ENCODE measurements around the gene ACTRT2.

Gene ACTRT2

DNA sequence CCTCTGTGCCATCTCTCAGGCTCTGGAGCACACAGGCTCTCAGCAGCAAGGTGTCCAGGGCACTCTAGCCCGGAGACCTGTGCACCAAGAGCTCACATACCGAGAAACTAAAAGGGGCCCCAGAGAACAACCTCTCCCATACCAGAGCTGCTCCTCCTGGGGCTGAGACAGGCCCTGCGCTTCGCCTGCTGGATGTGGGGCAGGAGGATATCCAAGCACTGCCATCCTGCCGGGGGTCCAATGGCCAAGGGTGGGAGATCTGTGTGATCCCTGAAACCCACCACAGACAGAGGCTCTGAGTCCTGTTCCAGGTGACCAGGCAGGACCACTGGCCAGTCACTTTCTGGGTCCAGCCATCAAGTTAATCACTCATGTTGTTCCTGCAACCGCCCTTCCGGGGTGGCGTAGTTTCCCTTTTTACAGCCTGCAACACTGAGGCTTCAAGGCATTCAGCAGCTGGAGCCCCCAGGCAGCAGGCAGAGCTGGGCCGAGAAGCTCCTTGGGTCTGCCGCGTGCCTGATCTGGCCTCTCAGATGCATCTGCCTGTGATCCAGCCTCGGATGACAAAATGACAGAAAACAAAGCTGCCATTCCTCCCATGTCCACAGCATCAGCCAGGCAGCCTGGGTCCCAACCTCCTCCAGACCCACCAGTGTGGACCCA is 36.7 kb upstream of the ACTRT2 start:
- DNase-seq, result no peak

DNA sequence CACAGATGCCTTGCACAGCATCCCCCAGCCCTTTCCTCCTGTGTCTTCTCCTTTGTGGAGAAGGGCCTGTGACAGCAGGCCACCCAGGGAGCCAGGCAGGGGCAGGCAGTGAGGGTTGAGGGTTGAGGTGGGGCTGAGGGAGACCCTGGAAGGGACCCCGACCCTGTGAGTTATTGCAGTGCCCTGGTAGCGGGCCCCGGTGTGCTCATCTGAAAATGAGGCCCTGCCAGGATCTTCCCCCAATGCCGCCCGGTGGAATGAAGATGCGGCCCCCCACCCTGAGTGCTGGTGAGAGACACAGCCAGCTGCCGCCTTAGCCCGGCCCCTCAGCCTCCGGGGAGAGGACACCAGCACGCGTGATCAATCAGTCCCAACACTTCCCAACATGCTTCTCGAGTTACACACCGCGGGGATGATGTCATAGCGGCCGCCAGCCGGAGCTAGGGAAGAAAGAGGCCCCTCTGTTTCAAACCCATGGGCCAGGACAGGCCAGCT is 36.2 kb upstream of the ACTRT2 start:
- DNase-seq, result no peak

DNA sequence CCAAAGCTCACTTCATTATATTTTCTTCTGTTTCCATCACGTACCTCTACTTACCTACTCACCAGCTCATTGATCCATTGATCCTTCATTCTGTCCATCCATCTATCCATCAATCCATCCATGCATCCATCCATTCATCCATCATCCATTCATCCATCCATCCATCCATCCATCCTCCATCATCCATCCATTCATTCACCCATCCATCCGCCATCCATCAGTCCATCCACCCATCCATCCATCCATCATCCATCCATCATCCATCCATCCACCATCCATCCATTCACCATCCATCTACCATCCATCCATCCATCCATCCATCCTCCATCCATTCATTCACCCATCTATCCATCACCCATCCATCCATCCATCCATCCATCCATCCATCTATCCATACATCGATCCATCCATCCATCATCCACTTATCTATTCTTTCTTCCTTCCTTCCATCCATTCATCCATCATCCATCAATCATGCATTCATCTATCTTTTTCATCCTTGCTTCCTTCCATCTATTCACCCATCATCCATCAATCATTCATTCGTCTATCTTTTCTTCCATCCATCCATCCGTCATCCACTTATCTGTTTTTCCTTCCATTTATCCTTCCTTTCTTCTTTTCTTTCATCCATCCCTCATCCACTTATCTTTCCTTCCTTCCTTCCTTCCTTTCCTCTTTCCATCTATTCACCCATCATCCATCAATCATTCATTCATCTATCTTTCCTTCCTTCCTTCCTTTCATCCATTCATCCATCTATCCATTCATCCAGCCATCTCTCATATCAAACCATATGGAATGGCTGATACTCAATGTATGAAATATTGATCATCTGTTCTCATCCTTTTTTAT is 35.3 kb upstream of the ACTRT2 start:
- no peak for DNase-seq

DNA sequence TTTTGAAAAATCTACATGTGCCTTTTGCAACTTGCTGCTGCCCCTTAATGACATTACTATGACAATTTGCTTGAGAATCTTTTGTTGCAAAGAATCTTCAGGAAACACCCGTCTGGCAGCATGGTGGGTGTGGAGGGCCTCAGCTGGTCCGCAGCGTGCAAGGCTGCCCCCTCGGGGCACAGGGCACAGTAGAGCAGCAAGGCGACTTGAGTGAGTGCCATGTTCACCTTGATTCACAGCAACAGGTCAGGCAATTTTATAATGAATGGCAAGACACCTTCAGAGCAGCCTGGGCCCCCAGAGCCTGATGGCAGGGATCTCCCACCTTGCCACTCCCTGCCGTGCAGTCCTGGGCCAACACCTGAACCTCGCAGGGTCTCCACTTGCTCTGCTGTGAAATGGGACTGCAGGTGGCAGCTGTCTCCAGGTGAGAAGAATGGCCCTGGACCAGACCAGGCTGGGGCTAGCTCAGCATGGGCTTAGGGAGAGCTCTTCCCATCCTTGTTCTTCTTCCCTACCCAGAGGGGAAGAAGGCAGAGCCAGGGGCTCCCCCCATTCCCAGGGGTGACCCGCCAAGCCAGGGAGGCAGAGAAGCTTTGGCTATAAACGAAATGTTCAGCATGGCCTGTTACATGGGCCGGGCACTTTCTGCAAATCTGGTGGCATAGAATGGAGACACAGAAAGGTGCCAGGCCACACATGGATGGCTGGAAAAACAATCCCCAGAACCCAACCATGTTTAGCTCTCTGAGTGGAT is 34.5 kb upstream of the ACTRT2 start:
- no peak for DNase-seq

DNA sequence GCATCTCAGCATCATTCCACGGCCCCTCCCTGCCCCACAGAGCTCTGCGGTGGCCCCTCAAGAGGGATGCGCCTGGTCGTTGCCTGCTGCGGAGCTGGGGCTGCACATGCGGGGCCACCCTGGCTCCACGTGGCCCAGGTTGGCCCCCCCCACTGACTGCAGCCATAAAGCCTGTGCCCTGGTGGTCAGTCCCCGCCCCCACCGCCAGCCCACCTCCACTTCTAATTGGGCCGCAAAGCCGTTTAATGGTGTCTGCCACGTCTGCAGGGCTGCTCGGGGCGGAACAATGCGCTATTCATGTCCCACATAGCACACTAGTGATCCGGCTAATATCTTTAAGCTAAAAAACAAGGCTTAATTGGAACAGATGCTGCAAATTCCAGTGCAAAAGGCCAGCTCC is 33.5 kb upstream of the ACTRT2 start:
- DNase-seq, result no peak

DNA sequence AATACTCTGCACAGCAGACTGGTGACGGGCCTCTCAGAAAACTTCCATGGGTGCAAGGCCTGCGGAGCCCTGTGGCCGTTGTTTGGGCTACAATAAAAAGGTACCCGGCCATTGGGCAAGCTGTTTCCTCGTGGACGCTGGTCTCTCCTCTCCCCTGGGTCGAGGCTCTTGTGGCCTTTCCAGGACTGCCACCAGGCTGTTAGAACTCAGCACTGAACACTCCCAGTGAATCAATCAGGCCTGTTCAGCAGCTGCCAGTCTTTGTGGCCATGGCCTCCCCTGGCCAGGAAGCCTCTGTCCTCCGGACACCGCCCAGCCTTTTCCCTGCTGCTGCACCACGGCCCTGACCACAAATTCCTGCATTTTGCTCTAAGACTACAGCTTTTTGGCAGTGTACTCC is 33.0 kb upstream of the ACTRT2 start:
- no peak for DNase-seq

DNA sequence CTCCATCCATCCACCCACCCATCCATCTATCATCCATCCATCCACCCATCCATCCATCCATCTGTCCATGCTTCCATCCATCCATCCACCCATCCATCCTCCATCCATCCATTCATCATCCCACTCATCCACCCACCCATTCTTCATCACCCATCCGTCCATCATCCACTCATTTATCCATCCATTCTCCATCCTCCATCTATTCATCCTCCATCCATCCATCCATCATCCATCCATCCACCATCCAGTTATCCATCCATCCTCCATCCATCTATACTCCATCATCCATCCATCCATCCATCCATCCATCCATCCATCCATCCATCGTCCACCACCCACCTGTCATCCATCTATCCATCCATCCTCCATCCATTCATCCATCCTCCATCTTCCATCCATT is 32.1 kb upstream of the ACTRT2 start:
- no peak for DNase-seq

DNA sequence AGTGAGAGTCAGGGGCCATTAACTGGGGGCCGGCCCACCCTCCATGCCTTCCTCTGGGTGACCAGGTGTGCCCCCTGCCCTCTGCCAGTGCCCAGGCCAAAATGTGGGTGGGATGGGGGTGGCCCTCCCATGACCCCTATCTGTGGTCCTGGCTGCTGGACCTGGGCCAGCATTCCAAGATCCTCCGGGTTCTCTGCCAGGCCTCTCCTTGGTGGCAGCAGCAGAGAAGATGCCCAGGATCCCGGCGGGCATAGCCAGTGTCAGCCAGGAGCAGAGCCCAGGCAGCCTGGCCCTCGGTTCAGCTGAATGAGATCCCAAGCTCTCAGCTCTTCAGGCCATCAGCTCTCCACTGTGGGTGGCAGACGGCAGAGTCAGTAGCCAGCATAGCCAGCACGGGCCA is 31.3 kb upstream of the ACTRT2 start:
- DNase-seq, result no peak

DNA sequence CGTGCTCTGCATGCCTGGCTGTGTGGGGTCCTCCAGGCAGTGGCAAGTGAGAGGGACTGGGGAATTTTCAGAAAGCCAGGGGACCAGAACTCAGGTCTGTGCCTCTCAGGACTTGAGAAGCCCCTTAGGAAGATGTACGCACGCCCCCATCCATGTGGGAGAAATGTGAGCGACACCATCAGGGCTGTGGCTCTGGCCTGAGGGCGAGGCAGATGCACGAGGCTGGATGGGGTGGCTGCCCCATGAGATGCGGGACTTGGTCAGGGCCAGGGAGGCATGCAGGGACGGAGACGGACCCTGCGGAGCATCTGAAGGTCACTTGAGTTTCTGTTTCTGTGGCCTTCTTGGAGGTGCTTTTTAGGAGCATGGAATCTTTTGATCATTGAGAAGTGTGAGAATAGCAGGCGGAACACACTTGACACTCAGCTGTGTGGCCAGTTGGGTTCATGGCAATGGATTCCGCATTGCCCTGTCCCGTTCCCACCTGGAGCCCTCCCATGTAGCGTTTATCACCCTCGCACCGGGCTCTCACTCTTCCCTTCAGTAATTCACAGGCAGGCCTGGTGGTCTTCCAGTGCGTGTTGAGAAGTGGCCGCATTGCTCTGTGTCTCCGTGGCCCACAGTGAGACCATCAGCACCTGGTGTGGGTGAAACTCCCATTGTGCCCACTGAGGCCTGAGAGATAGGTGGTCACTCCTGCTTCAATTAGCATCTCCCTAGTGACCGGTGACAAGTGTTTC is 30.7 kb upstream of the ACTRT2 start:
- no peak for DNase-seq

DNA sequence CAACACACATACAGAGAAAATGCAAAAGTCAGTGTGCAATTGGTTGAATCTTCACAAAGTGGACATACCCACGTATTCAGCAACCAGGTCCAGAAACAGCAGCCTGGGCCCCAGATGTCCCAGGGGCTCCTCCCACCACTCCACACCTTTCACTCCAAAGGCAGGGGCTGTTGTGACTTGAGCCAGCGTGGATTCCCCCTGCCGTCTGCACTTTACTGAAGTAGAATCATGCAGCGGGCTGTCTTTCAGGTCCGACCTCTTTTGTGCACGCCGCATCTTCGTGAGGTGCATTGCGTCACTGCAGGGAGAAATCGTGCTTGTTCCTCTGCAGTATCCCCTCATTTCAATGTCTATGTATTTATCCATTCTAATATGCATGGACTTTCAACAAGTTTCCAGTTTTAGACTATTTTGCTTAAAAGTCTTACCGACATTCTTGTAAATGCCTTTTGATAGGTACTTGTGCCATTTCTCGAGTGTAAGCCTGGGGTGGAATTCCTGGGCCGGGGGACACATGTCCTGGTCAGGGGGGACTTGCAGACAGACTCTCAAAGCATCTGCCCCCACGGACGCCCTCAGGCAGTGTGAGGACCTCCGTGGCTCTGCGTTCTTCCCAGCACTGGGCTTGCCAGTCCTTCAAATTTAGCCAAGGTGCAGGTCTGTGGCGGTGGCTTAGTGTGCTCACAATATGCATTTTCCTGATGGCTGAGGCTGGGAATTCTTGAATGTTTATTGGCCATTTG is 29.3 kb upstream of the ACTRT2 start:
- DNase-seq, result no peak

DNA sequence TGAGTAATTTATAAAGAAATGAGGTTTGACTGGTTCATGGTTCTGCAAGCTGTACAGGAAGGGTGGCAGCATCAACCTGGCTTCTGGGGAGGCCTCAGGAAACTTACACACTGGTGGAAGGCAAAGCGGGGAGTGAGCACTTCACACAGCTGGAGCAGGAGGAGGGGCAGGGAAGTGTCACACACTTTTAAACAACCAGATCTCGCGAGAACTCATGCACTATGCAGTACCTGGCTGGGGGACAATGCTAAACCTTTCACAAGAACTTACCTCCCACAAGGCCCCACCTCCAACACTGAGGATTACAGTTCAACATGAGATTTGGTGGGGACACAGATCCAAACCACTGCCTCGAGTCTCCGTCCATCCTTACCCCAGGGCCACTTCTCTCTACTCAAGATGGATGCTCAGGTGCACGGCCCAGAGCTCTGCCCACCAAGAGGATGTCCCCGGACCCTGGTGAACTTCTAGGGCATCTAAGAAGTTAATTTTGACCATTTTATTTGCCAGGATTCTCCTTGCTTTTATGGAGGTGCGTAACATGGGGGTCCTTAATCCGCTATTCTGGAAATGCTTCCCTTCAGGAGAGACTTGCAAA is 22.7 kb upstream of the ACTRT2 start:
- DNase-seq, result no peak

DNA sequence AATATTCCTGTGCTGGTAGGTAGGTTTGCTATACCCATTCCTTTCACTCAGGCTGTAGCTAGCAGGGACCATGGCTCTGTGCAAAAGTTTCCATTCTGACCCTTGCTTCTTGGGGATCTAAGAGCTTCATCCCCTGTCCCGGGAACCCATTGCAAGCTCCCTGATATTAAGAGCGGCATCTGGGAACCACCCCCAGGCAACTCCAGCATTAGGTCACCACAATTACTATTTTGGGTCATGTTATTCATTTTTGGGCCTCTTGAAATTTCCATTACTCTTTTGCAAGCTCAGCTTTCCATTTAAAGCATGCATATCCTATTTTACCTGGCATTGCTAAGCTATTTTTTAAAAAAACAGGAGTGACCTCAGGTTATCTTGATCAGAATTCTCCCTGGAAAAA is 22.1 kb upstream of the ACTRT2 start:
- DNase-seq, result no peak

DNA sequence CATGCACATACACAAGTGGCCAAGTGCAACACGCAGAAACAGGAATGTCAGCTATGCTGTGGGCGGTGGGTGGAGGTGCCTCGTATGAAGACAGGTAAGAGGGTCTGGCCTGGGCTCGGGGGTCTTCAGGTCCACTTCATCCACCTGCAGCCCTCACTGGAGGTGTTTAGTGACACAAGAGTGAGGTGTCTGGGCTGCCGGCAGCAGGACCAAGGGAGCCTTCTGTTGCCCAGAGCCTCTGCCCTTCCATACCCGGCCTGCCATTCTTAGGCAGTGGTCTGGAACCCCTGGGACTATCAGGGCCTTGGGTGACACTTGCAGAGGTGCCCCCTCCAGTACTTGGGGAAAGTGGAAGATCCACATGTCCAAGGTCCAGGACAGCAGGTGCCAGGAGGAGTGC is 21.7 kb upstream of the ACTRT2 start:
- no peak for DNase-seq

DNA sequence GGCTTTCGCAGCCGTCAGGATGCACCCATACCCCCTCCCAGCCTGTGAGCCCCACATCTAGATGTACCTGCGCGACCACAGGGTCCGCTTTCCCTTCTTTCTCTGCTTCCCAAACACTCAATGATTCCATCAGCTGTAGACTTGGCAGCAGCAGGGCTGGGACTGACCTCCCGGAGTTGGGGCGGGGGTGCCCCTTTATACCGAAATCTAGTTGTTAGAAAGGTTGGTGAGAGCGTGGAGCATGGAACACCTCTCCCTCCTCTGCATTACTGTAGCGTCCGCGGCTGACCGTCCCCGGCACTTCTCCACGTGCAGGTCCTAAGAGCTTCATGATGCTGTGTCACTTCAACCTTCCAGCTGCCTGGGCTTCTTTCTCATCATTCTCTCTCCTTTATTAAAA is 21.1 kb upstream of the ACTRT2 start:
- DNase-seq, result no peak

DNA sequence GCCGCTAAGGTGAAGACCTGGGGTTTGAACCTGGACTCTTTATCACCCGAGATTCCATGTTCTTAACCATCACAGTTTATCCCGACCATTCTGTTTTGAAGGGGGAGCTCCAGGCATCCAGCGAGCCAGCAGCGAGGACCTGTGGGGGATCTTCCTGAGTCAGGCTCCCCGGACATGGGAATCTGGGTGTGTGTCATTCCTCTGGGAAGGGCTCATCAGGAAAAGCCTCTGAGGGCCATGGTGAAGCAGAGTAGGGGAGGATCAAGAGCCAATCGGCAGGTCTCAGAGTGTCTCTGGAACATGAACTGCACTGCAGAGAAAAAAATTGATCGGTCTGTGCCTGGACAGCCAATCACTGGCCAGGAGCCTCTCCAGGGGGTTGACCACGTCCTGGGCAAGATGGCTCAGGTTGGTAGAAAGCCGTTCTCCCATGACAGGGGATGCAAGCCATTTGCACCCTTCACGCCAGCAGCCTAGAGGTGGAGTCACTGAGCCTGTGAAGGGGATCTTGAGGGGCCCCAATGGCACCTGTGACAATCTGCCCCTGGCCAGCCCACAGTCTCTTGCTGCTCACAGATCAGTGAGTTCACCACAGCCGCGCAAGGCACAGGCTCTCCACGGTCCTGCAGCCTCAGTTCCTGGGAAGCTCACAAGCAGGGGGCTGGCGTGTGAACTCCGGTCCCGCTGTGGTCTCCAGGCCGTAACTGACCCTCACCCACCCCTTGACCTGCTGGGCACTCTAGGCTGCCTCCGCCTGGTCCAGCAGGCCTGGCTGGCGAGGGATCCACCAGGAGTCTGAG is 20.4 kb upstream of the ACTRT2 start:
- no peak for DNase-seq

DNA sequence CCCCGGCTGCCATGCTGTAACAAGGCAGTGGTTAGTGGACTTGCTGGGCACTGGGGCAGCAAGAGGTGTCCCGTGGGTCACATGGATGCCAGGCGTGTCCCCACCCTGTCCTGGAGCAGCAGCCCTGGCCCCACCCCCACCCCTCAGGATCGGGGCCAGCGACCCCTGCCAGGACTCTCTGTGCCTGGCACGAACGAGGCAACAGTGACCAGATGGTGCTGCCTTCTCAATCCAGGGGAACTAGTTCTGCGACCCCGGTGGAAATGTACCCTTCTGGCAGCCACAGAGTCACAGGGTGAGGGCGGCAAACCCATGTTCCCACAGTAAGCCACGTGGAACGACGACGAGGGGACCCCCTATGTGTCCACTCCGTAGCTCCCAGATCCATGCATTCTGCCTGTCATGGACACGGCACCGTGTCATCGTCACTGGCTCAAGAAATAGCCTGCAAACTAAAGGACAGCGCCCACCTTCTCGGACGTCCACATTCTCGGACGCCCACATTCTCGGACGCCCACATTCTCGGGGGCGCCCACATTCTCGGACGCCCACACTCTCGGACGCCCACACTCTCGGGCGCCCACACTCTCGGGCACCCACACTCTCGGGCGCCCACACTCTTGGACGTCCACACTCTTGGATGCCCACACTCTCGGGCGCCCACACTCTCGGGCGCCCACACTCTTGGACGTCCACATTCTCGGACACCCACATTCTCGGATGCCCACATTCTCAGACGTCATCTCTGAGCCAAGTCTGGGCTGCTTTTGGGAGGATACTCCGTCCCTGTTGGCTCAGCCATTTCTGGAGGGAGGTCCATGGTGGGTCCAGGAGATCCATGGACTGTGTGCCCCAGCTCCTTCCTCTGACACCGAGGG is 19.6 kb upstream of the ACTRT2 start:
- no peak for DNase-seq

DNA sequence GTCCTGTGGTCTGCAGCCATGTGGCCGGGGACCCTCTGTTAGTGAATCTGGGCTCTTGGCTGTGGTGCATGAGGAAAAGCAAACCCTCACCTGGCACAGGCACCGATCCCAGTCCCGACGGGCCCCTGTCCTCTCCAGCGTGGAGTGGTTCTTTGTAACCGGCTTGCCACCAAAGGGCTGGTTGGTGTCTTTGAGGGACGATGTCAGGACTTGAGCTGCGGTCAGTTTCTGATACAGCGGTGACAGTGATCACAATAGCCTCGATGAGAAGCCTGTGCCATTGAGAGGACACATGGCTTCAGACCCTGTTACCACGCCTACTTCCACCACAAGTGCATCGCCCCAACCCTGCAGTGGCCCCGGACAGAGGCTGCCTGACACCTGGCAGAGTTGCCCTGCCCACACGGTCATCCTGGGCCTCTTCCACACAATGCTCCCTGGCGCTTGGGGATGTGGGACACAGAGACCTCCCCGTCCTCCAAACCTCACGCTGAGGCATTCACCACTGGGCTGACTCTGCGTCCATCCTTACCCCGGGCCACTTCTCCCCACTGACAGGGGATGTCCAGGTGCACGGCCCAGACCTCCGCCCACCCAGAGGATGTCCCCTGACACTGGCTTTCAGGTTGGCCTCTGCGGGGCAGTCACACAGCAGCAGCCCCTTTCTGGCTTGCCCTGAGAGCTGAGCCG is 18.8 kb upstream of the ACTRT2 start:
- no peak for DNase-seq

DNA sequence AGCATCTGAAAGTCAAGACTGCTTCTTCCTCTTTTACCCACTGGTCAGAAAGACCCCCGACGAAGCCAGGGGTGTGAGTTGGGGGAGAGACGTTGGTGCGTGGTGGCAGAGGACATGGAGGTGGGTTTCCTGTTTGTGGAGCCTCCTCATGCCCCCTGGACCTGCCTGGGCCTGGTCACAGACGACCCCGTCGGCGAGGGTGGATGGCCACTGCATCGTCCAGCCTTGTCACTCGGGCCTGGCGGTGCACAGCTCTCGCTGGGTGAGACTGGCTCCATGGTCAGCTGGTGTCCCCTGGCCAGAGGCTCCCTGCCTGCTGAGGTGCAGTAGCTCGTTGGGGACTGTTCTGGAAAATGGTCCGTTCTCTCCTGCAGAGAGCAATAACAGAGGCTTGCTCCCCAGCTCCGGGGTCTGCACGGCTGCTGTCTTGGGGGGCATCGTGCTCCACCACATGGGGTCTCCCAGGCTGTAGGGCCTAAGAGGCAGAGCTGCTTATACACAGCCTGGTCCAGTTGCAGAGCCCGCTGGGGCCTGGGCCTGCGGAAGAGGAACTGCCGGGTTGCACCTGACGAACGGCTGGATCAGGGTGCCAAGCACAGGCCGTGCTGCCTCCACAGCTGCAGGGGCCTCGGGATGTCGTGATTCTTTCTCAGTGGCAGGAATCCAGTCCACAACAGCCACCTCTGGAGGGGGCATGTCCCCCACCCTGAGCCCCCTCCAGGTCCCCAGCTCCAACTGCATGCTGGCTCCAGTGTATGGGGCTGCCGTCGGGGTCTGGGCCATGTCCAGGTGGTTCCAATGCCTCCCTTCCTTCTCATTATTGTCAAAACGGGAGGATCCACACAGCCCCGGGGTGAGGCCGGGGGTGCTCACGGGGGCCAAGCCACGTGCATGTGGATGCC is 18.0 kb upstream of the ACTRT2 start:
- no peak for DNase-seq
